HepG2 (cell line): ENCODE results near the gene CARD19. TPM values are rescaled to one million over a fixed set of nuclear protein-coding genes. Genes with fewer than 3 reads are reported as not detected.
A peak's percentile ranks its signal among the peaks of the same experiment; 100 is the strongest.

Experiments used
- CBFB ChIP-seq: sonication (generic); formaldehyde crosslinking; IDR thresholded peaks from 2 replicates; pipeline ENCODE4 v1.4.0; 2020; ENCODE audit warnings: missing genetic modification reagents
- FOXJ3 ChIP-seq: sonication (generic); formaldehyde crosslinking; IDR thresholded peaks from 2 replicates; pipeline ENCODE4 v1.4.0; 2020; ENCODE audit warnings: missing genetic modification reagents, mild to moderate bottlenecking, borderline replicate concordance
- HNF4A ChIP-seq: sonication (generic); formaldehyde crosslinking; IDR thresholded peaks from 2 replicates; pipeline ENCODE4 v1.4.0; 2020; ENCODE audit warnings: missing genetic modification reagents
- HOXD1 ChIP-seq: sonication (generic); formaldehyde crosslinking; IDR thresholded peaks from 2 replicates; pipeline ENCODE4 v1.5.0; 2020; ENCODE audit warnings: missing genetic modification reagents
- KLF13 ChIP-seq: sonication (generic); formaldehyde crosslinking; IDR thresholded peaks from 2 replicates; pipeline ENCODE4 v1.4.0; 2020; ENCODE audit warnings: mild to moderate bottlenecking, missing genetic modification reagents
- RBAK ChIP-seq: sonication (generic); formaldehyde crosslinking; IDR thresholded peaks from 2 replicates; pipeline ENCODE4 v1.5.1; 2020; ENCODE audit warnings: mild to moderate bottlenecking, missing genetic modification reagents
- RFXANK ChIP-seq: IDR thresholded peaks from 2 replicates; pipeline ENCODE4 v1.6.1; 2016
- ZFP1 ChIP-seq: IDR thresholded peaks from 2 replicates; pipeline ENCODE4 v1.6.1; 2016
- polyA plus RNA-seq, 8 experiments: library from polyadenylated mRNA; depleted of rRNA in 3 of 8; stranded (reverse) in 7 of 8; unstranded in 1 of 8; fragments of >200 nt; fragmentation: Illumina TruSeq in 4 of 8; extraction: Trizol in 4 of 8; gene quantifications; 2 replicates each; pipeline versions ENCODE4 v1.2.1 to v1.2.3, GENCODE V29; 2011 to 2016; ENCODE audit warnings: low read depth in 4 of 8, missing spikeins in 1 of 8, mixed read lengths in 1 of 8; ENCODE audit not compliant: insufficient read depth in 1 of 8
- total RNA-seq, 5 experiments: library from RNA; depleted of rRNA; stranded (reverse); fragments of >200 nt; fragmentation: Illumina TruSeq; extraction: Trizol; gene quantifications; 2 replicates each; pipeline ENCODE4 v1.2.3, GENCODE V29; 2016; ENCODE audit warnings: low read depth in 1 of 5
- TF ChIP-seq, protein P1 (sequence below): sonication (generic); formaldehyde crosslinking; conservative IDR thresholded peaks from 2 replicates; pipeline ENCODE4 v1.4.0; 2020; ENCODE audit warnings: missing genetic modification reagents
- TF ChIP-seq, protein P2 (sequence below): IDR thresholded peaks from 2 replicates; pipeline ENCODE4 v1.6.1; 2012; ENCODE audit warnings: low read depth, low read length, improper control_type of control experiment

Gene CARD19
- total and polyA plus RNA-seq, 2 of the 13 experiments (the other 11 are each of a cell fraction or from before 2014, with no cell fraction given), result 18.4 to 47.2 TPM

DNA sequence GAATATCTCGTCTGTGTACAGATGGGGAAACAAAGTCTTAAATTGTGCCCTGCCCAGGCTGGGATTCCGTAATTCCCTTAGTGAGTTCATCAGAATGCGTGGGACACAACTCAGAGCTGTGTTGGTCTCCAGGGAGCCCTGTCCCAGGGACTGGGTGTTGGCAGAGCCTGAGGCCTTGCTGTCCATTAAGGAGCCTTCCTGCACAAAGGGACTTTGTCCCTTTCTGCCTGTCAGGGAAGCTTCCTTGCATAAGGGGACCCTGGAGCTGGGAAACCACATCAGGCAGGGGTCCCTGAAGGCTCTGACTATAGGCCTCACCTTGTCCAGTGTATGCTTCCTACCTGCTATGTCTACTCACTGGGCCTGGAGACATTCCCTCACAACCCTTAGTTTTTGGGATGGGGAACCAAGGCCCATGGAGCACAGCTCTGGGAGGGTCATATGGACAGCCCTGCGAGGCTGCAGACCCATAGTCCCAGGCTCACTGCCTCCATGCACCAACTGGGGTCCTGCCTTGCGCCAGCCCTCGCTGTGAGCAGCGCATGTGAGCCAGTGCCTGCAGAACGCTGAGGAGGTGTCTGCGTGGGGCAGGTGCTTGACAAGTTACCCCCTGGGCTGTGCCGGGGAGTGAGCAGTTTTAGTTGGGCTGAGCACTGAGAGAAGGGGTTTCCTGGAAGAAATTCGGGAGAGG, 1.6 kb downstream of the CARD19 start (continued):
- TF ChIP-seq FOXJ3 (CRISPR knock-in tag) (no peak), CBFB (CRISPR knock-in tag) (no peak), HOXD1 (no peak), RFXANK (CRISPR knock-in tag) (no peak), RBAK (CRISPR knock-in tag) (no peak), KLF13 (CRISPR knock-in tag) (0 out of 2 replicates have a peak, but pooled peaks have one; percentile 9), HNF4A (CRISPR knock-in tag) (peak; percentile 39; the same call in 1 of the 2 replicates), ZFP1 (CRISPR knock-in tag) (no peak)
- TF ChIP-seq, protein P1, sequence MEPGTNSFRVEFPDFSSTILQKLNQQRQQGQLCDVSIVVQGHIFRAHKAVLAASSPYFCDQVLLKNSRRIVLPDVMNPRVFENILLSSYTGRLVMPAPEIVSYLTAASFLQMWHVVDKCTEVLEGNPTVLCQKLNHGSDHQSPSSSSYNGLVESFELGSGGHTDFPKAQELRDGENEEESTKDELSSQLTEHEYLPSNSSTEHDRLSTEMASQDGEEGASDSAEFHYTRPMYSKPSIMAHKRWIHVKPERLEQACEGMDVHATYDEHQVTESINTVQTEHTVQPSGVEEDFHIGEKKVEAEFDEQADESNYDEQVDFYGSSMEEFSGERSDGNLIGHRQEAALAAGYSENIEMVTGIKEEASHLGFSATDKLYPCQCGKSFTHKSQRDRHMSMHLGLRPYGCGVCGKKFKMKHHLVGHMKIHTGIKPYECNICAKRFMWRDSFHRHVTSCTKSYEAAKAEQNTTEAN (CRISPR knock-in tag), result no peak
- TF ChIP-seq, protein P2, sequence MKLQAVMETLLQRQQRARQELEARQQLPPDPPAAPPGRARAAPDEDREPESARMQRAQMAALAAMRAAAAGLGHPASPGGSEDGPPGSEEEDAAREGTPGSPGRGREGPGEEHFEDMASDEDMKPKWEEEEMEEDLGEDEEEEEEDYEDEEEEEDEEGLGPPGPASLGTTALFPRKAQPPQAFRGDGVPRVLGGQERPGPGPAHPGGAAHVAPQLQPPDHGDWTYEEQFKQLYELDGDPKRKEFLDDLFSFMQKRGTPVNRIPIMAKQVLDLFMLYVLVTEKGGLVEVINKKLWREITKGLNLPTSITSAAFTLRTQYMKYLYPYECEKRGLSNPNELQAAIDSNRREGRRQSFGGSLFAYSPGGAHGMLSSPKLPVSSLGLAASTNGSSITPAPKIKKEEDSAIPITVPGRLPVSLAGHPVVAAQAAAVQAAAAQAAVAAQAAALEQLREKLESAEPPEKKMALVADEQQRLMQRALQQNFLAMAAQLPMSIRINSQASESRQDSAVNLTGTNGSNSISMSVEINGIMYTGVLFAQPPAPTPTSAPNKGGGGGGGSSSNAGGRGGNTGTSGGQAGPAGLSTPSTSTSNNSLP, result no peak
